Kidney (tissue), 14 donors: ENCODE results near the gene CUX1. TPM values are rescaled to one million over a fixed set of nuclear protein-coding genes. Genes with fewer than 3 reads are reported as not detected.

Experiments used
- DNase-seq, 5 donors: peaks; one replicate each; pipeline ENCODE4 v3.0.0-alpha.2; 2013 to 2020
- FAIRE-seq: peaks from 2 replicates; lab custom pipeline; 2012; peaks lifted over from hg19 to GRCh38; lab: Jason Lieb, UNC
- H3K27ac ChIP-seq, 2 donors: one replicate each; pipeline ENCODE4 v1.7.0; 2013; ENCODE audit warnings: low read depth in 2 of 2, low read length in 2 of 2, inconsistent platforms in 1 of 2
- H3K27me3 ChIP-seq: one replicate; pipeline ENCODE4 v1.7.1; 2013; ENCODE audit warnings: low read length, inconsistent platforms; ENCODE audit not compliant: control insufficient read depth, insufficient read depth
- H3K36me3 ChIP-seq, 3 donors: one replicate each; pipeline versions ENCODE4 v1.7.0 to v1.7.1; 2013; ENCODE audit warnings: low read length in 3 of 3, control low read depth in 1 of 3, inconsistent platforms in 1 of 3; ENCODE audit not compliant: insufficient read depth in 3 of 3, control insufficient read depth in 2 of 3
- H3K4me1 ChIP-seq, 3 donors: one replicate each; pipeline versions ENCODE4 v1.7.0 to v1.7.1; 2013; ENCODE audit warnings: low read length in 3 of 3, inconsistent platforms in 1 of 3, low read depth in 1 of 3; ENCODE audit not compliant: control insufficient read depth in 2 of 3, insufficient read depth in 2 of 3
- H3K4me3 ChIP-seq, 3 donors: one replicate each; pipeline versions ENCODE4 v1.7.0 to v1.8.1; 2013; ENCODE audit warnings: low read length in 3 of 3, control low read depth in 1 of 3, inconsistent platforms in 1 of 3
- H3K9ac ChIP-seq, 3 donors: one replicate each; pipeline versions ENCODE4 v1.7.0 to v1.7.1; 2013; ENCODE audit warnings: low read length in 3 of 3, control low read depth in 1 of 3, inconsistent platforms in 1 of 3
- H3K9me3 ChIP-seq, 3 donors: one replicate each; pipeline versions ENCODE4 v1.7.0 to v1.7.1; 2013; ENCODE audit warnings: low read length in 3 of 3, control low read depth in 1 of 3, inconsistent platforms in 1 of 3; ENCODE audit not compliant: control insufficient read depth in 2 of 3, insufficient read depth in 1 of 3
- CTCF ChIP-seq: IDR thresholded peaks from 3 replicates; pipeline ENCODE4 v1.5.1; 2012; ENCODE audit warnings: mild to moderate bottlenecking, moderate library complexity, borderline replicate concordance; ENCODE audit not compliant: insufficient read depth; ENCODE audit errors: extremely low read depth
- intact Hi-C: fragments of 100-400 bp; cut with DNase I; formaldehyde crosslinking; loops from one replicate; pipeline ENCODE4 v1.11.1; 2022
- polyA plus RNA-seq: library from polyadenylated mRNA; stranded (reverse); fragments of 350-450 nt; fragmentation: Illumina TruSeq; extraction: RNeasy Lipid Tissue Mini Kit (QIAGEN cat#74804); gene quantifications from one replicate; pipeline ENCODE4 v1.2.3, GENCODE V29; 2014; ENCODE audit warnings: low read depth, low replicate concordance; ENCODE audit not compliant: insufficient read depth
- total RNA-seq: library from RNA; stranded (reverse); fragmentation: NEBNext Ultra II Directional; extraction: Animal tissue kit (Norgen Biotek cat#: 25700); gene quantifications from one replicate; pipeline ENCODE4 v1.2.1, GENCODE V29; 2021
- donor health status: control.
- donor health status: control.
- donor health status: control.
- donor health status: control.
- donor health status: control.
- donor health status: DM: yes; HTN: yes; CAD: no.
- donor health status: Normal renal cell carcinoma (clear cell type).

Gene CUX1
- total and polyA plus RNA-seq, 2 donors from 2014 or later: 71.4 to 126 TPM

GRCh38 chr7:101995121-101995520, 177.7 kb downstream of the CUX1 start:
- intact Hi-C loops: no loop called here
- H3K27ac ChIP-seq: no peak overlapping the region
- H3K36me3 ChIP-seq: no peaks in the 10 kb centered on the region
- TF ChIP-seq CTCF: no peak
- DNase-seq: peak in 1 of 5 donors; percentile 9
- H3K9ac ChIP-seq: no peak overlapping the region
- no peak overlapping the region for H3K4me3 ChIP-seq
- no peak for FAIRE-seq
- no peaks in the 10 kb centered on the region for H3K9me3 ChIP-seq
- H3K4me1 ChIP-seq: peaks cover 0 to 6% (median 0%) of the 10 kb centered on the region in 3 donors
- H3K27me3 ChIP-seq: no peaks in the 10 kb centered on the region

- no peak for FAIRE-seq
- peak in 1 of 5 donors; percentile 46 for DNase-seq
- TF ChIP-seq CTCF: no peak
- Histone ChIP-seq H3K27ac (no peak overlapping the region), H3K36me3 (no peaks in the 10 kb centered on the region), H3K4me3 (no peak overlapping the region), H3K9ac (no peak overlapping the region), H3K27me3 (no peaks in the 10 kb centered on the region), H3K9me3 (no peaks in the 10 kb centered on the region), H3K4me1 (peaks cover 0 to 6% (median 0%) of the 10 kb centered on the region in 3 donors)
- intact Hi-C loops: no loop called here
These were observed 178.8 kb downstream of the CUX1 start for GRCh38 chr7:101996131-101996691.

GRCh38 chr7:101996876-101997275, 179.4 kb downstream of the CUX1 start:
- Histone ChIP-seq H3K4me3 (no peak overlapping the region), H3K27me3 (no peaks in the 10 kb centered on the region), H3K9ac (no peak overlapping the region), H3K36me3 (no peaks in the 10 kb centered on the region), H3K27ac (no peak overlapping the region), H3K9me3 (no peaks in the 10 kb centered on the region), H3K4me1 (peaks cover 0 to 6% (median 0%) of the 10 kb centered on the region in 3 donors)
- intact Hi-C loops: no loop called here
- peak in 1 of 5 donors; percentile 63 for DNase-seq
- FAIRE-seq: no peak
- no peak for TF ChIP-seq CTCF
